Measurements from ENCODE around the gene RPS27.
"Not testable (repeated sequence)": the region's sequence is repeated elsewhere in the genome, so short reads cannot be mapped to it uniquely, and the experiment has no call there.

RPS27 gene

DNA sequence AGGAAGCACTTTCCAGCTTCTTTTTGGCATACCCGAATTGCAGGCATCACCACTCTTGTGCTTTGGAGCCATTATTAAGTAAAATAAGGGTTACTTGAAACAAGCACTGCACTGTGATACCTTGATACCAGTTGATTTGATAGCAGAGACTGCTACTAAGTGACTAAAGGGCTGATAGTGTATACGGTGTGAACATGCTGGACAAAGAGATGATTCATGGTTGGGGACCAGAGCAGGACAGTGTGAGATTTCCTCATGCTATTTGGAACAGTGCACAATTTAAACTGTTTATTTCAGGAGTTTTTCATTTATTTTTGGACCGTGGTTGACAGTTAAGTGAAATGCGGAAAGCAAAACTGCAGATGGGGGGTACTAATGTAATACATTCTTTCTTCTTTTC lies 9.9 kb downstream of the RPS27 start:
- TF ChIP-seq, protein P1, sequence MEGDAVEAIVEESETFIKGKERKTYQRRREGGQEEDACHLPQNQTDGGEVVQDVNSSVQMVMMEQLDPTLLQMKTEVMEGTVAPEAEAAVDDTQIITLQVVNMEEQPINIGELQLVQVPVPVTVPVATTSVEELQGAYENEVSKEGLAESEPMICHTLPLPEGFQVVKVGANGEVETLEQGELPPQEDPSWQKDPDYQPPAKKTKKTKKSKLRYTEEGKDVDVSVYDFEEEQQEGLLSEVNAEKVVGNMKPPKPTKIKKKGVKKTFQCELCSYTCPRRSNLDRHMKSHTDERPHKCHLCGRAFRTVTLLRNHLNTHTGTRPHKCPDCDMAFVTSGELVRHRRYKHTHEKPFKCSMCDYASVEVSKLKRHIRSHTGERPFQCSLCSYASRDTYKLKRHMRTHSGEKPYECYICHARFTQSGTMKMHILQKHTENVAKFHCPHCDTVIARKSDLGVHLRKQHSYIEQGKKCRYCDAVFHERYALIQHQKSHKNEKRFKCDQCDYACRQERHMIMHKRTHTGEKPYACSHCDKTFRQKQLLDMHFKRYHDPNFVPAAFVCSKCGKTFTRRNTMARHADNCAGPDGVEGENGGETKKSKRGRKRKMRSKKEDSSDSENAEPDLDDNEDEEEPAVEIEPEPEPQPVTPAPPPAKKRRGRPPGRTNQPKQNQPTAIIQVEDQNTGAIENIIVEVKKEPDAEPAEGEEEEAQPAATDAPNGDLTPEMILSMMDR (IDR thresholded peaks at IDR 0.05) = no peak
- no peaks in the 10 kb centered on the region for H3K4me1 Mint-ChIP-seq

DNA sequence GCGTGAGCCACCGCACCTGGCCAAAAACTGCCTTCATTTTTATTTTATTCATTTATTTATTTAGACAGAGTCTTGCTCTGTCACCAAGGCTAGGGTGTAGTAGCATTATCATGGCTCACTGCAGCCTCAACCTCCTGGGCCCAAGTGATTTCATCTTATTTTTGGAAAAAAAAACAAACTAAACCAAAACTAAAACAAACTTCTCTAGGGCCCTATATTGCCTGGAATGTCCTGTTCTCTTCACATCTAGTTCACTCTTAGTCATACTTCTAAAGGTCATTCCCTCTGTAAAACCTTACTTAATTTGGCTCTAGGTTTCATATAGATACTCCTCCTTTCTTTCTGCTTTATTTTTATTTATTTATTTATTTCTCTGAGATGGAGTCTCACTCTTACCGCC lies 15.6 kb downstream of the RPS27 start:
- Mint-ChIP-seq H3K36me3 (ENCODE audit: low read depth) (no peaks in the 10 kb centered on the region), H3K27ac (no peak overlapping the region), H3K27me3 (ENCODE audit: low read depth, poor library complexity) (no peaks in the 10 kb centered on the region), H3K4me1 (no peaks in the 10 kb centered on the region), H3K4me3 (no peak overlapping the region), H3K9me3 (no peaks in the 10 kb centered on the region)
- DNase-seq = no peak
- TF ChIP-seq, protein P1 (IDR thresholded peaks at IDR 0.05) = no peak

More for the DNA sequence above, 9.9 kb downstream of the RPS27 start:
- H3K27me3 Mint-ChIP-seq (ENCODE audit: low read depth, poor library complexity) = no peaks in the 10 kb centered on the region
- no peak overlapping the region for H3K27ac Mint-ChIP-seq
- peaks cover 8% of the 10 kb centered on the region for H3K36me3 Mint-ChIP-seq (ENCODE audit: low read depth)
- H3K4me3 Mint-ChIP-seq = no peak overlapping the region
- H3K9me3 Mint-ChIP-seq = no peaks in the 10 kb centered on the region
- DNase-seq = no peak

DNA sequence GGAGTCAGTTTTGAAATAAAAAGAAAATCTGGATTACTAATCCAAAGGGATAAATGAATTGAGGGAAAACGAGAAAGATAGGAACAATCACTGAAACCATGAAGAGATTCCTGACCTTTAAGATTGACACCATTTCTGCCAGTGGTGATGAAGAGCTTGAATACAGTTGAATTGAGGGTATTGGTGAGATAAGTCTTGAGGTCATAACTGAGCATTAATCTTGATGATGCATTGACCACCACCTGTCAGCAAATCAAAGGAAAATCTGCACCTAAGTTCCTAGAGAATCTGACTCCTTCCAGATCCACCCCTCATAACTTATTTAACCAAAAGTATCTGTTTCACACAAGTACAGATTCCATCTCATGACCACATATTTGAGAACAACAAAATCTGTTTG lies 21.6 kb downstream of the RPS27 start:
- H3K27ac Mint-ChIP-seq = no peak overlapping the region
- TF ChIP-seq, protein P1 (IDR thresholded peaks at IDR 0.05) = no peak
- H3K27me3 Mint-ChIP-seq (ENCODE audit: low read depth, poor library complexity) = peaks cover 3% of the 10 kb centered on the region
- H3K36me3 Mint-ChIP-seq (ENCODE audit: low read depth) = no peaks in the 10 kb centered on the region
- no peak for DNase-seq
- H3K4me1 Mint-ChIP-seq = no peaks in the 10 kb centered on the region
- no peak overlapping the region for H3K4me3 Mint-ChIP-seq
- no peaks in the 10 kb centered on the region for H3K9me3 Mint-ChIP-seq

GRCh38 chr1:154012543-154012942 lies 22.0 kb downstream of the RPS27 start:
- H3K4me3 Mint-ChIP-seq, H3K9me3 Mint-ChIP-seq: not testable (repeated sequence)

DNA sequence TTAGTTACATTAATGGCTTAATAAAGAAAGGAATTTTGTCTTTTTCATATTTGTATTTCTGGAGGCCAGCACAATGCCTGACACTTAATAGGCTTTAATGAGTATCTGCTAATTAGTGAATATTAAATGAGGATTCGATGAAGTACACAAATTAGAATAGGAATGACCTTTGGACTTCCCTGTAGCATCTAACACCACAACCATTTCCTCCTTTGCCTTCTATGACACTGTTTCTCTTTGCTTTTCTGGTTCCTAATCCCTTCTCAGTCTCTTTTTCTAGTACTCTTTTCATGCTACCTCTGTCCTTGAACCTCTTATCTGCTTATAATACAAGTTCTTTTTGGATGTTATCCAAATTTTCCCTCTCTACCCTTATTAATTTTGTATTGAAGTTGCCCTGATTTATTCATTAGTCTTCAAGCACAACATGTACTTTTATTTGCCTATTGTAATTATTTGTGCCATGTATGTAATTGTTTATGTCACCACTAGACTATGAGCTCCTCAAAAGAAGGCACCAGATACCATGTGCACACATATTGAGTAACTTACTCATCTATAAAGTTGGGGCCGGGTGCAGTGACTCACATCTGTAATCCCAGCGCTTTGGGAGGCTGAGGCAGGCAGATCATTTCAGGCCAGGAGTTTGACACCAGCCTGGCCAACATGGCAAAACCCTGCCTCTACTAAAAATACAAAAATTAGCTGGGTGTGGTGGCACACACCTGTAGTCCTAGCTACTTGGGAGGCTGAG lies 23.8 kb downstream of the RPS27 start:
- TF ChIP-seq, protein P1 (IDR thresholded peaks at IDR 0.05) = no peak
- Mint-ChIP-seq H3K4me3 (no peak overlapping the region), H3K27me3 (ENCODE audit: low read depth, poor library complexity) (peaks cover 10% of the 10 kb centered on the region), H3K4me1 (no peaks in the 10 kb centered on the region), H3K27ac (no peak overlapping the region), H3K9me3 (no peaks in the 10 kb centered on the region), H3K36me3 (ENCODE audit: low read depth) (no peaks in the 10 kb centered on the region)
- DNase-seq = no peak

More at GRCh38 chr1:154012543-154012942, 22.0 kb downstream of the RPS27 start:
- H3K4me1 Mint-ChIP-seq; DNase-seq; H3K36me3 Mint-ChIP-seq (ENCODE audit: low read depth); H3K27ac Mint-ChIP-seq; H3K27me3 Mint-ChIP-seq (ENCODE audit: low read depth, poor library complexity): not testable (repeated sequence)

DNA sequence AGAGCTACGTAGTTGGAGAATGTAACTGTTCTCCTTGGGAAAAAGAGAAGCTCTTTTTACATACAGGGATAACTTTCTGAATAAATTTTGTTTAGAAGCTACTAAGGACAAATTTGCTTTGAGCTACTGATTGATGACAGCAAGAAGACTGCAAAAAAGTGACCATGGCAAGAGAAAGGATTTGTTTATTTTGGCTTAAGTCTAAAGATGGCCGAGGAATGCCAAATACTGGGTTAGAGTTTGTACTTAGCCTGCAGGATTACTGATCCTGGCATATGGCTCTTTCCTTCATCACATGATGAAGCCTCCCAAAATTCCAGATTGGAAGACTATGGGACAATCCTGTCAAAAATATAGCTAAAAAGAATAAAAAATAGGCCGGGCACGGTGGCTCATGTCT lies 28.7 kb downstream of the RPS27 start:
- no peaks in the 10 kb centered on the region for H3K9me3 Mint-ChIP-seq
- H3K27ac Mint-ChIP-seq = no peak overlapping the region
- TF ChIP-seq, protein P1 (IDR thresholded peaks at IDR 0.05) = no peak
- no peaks in the 10 kb centered on the region for H3K4me1 Mint-ChIP-seq
- no peak overlapping the region for H3K4me3 Mint-ChIP-seq
- H3K36me3 Mint-ChIP-seq (ENCODE audit: low read depth) = no peaks in the 10 kb centered on the region
- H3K27me3 Mint-ChIP-seq (ENCODE audit: low read depth, poor library complexity) = peaks cover 10% of the 10 kb centered on the region
- no peak for DNase-seq
